ENCODE results near the gene NAPG.
"Not testable (repeated sequence)": the region's sequence is repeated elsewhere in the genome, so short reads cannot be mapped to it uniquely, and the experiment has no call there.

Gene NAPG

DNA sequence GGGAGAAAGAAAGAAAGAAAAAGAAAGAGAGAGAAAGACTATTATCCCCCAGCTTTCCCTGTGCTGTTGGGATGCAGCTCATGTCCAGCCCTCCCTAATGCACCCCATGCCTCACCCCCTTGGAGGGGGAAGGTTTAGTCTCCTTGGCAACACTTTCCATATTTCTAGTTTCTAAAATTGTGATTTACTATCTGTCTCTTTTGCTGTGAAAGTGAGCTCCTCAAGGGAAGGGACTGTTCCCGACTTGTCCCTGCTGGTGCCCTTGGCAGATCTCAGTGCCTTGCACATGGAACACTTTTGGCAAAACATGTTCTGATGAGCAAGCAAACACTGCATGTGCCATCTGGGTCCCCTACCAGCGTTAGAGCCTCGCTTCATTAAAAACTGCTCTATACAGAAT, 11.7 kb upstream of the NAPG start:
- no peak for DNase-seq (ENCODE audit: low spot score)

DNA sequence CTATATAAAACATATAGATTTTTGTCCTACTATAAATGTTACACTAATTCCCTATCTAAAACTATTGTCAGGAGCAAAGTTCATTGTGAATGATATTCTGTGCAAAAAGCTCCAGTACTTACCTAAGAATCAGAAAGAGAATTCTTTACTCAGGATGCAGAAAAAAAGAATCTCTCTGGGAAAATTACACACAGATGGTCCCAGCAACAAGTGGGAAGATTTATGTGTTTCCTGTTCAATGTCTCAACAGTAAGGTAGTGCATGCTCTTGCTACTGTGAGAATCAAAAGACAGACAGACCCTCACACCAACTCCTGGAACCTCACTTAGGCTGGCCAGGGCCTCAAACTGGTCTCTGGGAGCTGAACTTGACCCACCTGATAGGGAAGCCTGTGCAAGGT, 11.2 kb upstream of the NAPG start:
- no peak for DNase-seq (ENCODE audit: low spot score)

DNA sequence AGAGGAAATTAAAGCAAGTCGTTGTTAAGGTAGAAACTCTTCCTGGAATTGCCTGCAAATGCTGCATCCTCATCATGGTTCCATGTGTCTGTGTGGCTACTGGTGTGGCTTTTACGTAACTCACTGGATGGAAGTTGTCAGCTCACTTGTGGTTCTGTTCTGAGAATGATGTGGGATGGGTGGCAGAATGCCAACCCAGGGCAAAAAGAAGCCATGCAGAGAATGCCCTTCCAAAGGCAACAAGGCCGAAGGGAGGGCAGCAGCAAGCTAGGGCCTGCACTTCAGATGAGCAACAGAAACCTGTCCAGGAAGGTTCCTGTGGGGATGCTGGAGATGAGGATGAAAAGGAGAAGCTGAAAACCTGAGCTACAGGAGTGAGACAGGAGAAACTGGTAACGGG, 10.4 kb upstream of the NAPG start:
- DNase-seq (ENCODE audit: low spot score), result no peak

DNA sequence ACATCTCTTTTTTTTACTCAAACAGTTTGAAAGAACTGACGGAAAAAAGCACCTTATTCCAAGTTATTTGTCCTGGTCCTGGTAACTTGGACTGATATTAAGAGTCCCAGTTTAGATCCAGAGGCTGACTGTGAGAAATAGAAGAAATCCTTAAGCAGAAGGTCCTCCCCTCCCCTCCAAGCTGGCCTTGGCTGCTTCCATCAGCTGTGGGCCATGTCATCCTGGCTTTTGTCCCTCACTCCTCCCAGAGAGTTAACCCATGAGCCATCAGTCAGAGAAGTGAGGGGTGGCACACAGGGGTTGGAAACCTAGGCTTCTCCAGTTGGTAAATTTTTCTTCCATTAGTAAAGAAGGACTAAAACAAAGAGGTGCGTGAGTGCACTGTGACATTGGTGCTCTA, 9.7 kb upstream of the NAPG start:
- no peak for DNase-seq (ENCODE audit: low spot score)

DNA sequence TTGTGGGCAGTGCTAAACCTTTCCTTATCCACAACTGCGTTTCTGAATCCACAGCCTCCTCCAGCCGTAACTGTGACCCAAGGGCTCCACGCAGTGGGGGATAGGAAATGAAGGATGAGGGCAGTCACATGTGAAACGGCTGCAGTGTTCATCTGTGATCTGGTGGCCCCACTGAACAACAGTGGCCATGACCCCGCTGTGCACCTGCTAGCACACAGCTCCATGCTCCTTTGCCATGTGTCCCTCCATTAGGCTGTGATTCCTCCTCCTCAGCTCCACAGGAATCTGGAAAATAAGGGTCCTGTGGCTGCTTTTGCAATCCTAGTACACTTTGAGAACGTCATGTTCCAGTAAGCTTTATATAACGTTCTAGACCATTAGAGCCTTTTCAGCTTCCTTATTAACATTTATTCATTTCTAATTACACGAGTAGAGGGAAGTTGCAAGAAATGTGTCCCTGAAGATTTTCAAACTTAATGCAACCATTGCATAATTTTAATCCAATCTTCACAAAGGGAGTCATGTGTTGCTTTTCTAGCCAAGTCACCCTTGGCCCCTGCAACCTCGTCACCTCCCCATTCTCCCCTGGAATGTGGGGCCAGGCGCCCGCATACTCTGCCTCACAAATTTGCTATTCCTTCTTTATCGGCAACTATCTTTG, 7.1 kb upstream of the NAPG start:
- DNase-seq (ENCODE audit: low spot score), result no peak

DNA sequence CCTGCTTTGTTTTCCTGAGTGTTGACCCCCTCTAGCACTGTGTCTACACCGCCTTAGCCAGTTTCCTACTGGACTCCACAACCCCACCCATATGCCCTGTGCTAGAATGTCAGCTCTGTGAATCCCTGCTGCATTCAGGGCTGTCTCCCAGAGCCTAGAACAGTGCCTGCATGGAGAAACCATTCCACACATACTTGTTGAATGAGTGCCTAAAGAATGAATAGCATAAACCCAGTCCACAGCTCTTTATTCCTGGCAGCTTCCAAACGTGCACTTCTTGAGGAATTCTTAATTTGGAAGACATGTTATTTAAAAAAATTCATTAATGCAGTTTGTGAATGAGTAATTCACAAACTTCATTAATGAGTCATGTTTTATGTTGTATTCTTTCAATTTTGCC, 6.5 kb upstream of the NAPG start:
- no peak for DNase-seq (ENCODE audit: low spot score)

DNA sequence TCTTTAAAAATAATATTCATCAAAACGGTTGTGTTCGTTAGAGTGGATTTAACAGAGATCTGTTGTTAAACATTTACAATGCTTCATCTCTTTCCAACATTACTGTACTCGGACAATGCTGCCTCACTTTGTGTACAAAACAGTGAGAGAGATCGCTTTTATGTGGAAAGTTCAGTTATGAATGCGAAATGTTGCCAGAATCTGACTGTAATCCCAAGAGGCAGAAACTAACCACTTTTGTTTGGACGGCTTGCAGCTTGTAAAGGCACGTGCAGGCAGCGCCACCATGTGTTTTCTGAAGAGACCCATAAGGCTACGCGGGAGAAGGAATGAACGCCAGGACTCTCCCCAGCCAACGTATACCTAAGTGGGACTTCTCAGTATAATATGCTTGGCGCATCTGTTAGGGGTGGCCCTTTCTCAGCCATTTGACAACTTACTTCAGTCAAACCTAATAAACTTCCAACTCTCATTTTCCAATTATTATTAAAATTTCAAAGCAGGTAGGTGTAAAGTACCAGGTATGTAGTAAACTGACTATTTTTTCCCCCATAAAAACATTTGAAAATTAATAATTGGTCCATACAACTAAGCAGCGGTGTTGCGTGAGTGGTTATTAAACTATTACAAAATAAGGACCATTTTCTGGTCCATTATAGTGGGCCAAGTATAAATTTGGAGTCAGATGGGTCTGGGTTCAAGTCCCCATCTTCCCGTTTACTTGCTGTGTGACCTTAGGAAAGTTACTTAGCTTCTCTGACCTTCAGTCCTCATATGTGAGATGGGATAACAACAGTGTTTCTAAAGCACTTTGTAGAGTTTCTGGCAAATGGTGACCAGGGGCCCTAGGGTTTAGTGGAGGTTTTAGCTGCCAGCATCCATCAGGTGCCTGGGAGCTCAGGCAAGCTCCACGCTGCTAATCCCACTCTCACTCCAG, 5.6 kb upstream of the NAPG start:
- peak; percentile 49 for DNase-seq (ENCODE audit: low spot score)

DNA sequence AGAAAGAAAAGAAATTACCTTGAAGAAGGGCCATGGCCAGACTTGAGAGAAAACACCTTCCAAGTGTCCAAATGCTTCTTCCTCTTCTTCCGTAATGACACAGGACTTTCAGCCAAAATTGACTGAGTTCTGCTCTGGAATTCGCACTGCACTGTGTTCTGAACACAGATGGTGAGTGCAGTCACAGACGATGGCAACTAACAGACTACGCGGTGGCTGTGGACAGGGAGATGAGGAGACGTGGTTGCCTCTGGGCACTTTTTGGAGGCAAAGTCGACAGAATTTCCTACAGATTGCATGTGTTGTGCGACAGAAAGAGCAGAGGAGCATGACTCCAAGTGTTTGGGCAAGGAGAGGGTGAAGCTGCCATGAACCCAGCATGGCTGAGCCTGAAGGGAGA, 4.3 kb upstream of the NAPG start:
- no peak for DNase-seq (ENCODE audit: low spot score)

DNA sequence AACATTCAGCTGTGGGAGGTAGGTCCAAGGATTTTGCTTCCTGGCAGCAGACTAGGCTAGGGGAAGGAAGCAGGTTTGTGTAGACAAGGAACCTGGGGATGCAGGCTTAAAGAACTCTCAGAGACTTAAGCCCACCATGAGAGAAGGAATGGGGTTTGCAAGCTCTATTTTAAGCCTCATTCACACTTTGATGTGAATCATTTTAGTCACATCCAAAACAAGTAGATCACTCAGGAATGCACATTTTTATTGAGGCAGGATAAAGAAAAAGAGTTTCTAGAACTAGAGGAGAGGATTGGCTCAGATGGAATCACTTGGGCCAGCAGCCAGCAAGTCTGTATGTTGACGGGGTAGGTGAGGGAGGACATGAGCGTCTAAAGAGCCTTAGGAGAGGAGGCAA, 3.3 kb upstream of the NAPG start:
- no peak for DNase-seq (ENCODE audit: low spot score)

DNA sequence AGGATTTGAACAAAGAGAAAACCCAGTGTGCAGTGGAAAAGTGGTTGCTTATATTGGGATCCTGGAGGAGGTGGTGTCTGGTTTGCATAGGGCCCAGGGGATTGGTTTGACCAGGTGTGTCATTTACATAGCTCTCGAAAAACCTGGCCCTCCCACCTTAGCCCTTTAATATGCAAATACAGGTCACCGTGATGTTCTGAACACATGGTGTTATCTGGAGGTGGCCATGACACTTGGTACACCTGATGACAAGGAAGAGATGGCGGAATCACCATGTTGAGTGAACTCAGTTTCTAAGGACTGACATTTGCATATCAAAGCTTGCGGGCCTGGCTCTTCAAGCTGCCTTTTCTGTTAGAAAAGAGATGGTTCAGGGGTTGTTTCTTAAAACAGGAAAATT, 2.3 kb upstream of the NAPG start:
- no peak for DNase-seq (ENCODE audit: low spot score)

DNA sequence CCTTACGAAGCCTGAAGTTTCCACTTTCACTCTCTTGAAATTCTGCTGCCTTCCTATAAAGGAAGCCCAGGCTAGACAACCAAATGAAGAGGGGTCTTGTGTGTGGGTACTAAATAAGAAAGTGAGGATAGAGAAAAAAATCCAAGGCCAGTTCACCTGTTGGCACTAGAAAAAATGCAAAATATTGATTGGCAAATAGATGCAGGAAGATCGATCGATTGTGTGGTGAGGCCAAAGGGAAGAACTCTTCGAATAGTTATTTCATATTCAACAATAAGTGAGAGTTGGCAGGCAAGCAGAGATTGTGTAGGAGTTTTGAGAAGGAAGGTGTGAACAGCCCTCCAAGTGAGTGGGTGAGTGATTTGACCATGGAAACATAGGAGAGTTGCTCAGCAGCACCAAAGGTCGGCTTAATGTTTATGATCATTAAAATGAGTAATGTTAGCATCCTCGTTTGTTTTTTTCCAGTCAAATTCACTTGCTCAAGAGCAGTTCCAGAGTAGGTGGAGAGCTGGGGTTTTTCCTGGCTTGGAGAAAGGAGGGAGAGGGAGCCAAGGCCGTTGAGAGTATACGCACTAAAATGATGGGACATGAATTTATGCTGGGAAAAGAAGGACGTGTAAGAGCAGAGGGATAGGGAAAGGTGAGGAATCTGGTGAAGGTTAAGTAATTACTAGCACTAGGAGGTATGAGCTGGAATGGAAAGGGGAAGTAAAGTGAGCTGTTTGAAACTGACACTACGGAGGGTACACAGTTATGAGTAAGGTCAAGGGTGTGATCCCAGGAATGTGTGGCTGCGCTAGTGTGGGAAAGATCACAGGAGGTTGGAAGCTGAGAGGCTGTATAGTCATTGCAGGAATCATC, 1.1 kb upstream of the NAPG start:
- DNase-seq (ENCODE audit: low spot score), result no peak

DNA sequence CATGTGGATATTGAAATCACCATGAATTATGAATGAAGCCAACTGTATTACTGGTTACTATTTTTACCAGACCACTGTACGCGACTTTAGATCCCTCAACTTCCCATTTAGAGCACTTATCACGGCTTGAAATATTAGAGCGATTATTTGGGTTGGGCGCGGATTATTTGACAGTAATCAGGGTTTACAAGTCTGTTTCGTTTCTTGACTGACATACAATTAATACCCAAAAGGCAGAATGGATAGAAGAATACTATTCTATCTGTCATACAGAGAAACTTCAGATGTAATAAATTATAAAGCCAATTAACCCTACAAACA, 496 bp upstream of the NAPG start:
- no peak for DNase-seq (ENCODE audit: low spot score)

DNA sequence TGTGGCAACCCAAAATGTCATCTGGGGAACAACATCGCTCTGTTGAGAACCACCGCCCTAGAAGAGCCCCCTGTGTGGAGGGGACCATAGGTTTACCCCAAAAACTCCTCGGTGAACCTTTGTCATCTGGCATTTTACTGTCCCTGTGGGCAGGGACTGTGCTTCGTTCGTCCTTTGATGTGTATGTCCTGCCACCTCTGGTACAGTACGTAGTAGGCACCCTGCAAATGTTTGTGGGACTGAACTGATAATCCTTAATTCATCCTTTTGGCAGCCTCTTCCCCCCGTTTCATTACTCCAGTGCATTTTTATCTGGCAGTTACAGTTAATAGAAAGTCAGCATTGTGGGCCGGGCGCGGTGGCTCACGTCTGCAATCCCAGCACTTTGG, 728 bp downstream of the NAPG start:
- no peak for DNase-seq (ENCODE audit: low spot score)

DNA sequence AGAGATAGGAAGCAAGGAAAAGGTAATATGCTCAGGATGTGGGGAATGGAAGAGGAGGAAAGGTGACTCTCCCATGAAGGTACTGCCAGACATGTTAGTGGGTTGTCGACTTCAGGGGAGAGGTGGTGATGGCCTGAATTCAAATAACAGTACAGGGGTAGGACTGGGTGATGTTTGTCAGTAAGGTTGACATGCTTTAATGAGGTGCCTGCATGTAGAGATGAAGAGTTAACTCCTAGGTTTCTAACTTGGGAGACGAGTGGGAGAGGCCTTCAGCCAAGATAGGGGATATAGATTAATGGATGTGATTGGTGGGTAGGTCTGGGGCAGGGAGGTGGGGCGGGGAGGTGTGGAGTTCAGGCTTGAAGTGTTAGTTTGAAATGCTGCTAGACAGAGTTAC, 2.6 kb downstream of the NAPG start:
- DNase-seq (ENCODE audit: low spot score), result no peak

DNA sequence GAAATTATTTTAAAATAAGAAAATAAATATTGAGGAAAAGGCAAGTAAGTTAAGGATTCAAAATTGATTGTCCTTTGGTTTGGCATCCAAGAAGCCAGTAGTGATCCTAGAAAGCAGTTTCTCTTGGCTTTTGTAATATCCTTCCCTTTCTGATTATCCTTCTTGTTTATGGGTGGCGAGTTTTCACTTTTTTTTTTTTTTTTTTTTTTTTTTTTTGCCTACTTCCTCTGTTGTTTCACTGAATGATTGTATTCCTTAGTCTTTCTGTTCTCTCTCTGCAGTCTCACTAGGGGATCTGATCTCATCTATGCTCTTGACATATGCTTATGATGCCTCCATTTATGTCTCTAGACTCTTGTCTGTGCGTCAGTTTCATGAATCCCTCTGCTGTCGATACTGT, 4.2 kb downstream of the NAPG start:
- no peak for DNase-seq (ENCODE audit: low spot score)

DNA sequence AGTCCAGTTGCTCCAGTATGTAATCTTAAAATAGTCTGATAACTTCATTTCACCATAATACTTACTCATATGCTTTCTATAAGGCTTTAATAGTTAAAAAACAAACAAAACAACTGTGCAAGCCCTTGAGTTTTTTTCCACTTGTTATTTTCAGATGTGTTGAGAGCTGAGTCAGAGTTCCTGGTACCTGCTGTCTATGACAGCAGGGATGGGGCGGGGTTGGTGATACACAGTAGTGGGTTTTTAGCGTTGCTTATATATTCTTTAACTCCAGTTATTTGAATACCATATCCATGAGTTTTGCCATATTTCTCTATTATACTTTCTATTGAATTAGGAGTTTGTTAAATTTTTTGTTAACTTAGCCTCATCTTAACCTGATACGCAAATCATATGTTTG, 5.0 kb downstream of the NAPG start:
- DNase-seq (ENCODE audit: low spot score), result no peak

DNA sequence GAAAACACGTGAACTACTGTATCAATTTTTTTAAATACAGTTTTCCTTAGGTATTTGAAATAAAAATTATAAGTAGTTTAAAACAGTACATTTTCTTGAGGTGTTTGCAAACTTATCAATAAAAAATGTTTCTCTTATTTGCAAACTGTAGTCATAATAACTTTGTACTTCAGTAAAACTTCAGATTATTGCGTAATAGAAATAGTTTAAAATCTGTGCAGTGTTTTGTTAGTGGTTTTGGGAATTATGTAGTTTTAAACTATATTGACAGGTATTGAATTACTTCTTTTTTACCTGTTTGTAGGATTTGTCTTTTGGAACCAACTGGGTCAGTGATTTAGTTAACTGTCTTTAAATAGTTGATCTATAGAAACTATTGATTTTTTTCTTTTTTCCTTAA, 7.3 kb downstream of the NAPG start:
- DNase-seq (ENCODE audit: low spot score), result no peak

DNA sequence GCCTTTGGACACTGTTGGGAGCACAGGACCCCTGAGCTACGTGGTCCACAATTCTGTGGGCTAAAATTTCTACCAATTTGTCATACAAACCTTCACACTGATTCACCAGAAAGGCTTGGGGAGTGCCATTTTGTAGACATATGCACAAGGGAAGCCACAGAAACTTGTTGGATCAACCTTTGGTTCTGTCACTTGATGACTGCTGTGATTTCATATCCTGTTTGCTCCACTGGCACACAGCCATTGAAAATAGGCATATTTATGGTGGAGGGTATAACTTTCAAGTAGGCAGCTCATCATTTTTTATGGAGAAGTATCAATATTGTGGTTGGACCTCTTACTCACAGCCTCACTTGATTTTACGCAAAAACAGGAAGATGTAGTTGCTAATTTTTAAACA, 10.5 kb downstream of the NAPG start:
- DNase-seq (ENCODE audit: low spot score), result no peak

DNA sequence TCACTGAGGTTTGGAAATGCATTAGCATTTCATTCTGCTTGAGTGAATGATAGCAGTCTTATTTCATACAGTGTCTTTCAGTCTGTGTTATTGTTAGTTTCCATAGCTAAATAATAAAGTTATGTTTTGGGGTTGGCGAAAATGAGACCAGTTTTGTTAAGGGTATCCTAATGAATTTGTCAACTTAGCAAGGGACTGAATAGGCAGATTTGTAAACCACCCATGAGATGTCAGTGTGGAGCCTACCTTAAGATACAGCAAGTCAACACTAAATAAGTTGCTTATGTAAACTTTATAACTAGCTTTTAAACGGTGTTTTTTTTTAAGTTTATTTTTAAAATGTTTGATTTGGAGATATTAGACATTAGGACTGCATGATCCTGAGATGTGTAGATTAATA, 11.9 kb downstream of the NAPG start:
- no peak for DNase-seq (ENCODE audit: low spot score)

DNA sequence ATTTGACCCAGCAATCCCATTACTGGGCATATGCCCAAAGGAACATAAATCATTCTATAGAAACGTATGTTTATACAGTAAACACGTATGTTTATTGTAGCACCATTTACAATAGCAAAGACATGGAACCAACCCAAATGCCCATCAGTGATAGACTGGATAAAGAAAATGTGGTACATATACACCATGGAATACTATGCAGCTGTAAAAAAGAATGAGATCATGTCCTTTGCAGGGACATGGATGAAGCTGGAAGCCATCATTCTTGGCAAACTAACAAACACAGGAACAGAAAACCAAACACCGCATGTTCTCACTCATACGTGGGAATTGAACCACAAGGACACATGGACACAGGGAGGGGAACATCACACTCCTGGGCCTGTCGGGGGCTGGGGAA, 13.3 kb downstream of the NAPG start:
- DNase-seq (ENCODE audit: low spot score), result not testable (repeated sequence)

DNA sequence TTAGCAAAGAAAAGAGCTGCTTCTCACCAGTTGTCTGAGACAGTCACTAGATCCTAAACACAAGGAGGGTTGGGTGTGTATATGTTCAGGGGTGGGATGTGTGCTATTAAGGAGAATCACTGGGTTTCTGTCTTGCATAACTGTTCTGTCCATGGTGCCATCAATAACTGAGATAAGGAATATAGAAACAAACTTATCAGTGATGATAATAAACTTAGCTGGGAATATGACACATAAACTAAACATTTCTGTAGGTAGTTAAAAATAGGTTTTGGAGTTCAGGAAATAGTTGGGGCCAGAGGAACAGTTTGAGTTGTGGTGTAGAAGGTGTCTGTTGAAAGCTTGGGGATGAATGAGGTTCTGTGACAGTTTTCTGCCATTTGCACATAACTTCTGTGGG, 17.4 kb downstream of the NAPG start:
- no peak for DNase-seq (ENCODE audit: low spot score)

DNA sequence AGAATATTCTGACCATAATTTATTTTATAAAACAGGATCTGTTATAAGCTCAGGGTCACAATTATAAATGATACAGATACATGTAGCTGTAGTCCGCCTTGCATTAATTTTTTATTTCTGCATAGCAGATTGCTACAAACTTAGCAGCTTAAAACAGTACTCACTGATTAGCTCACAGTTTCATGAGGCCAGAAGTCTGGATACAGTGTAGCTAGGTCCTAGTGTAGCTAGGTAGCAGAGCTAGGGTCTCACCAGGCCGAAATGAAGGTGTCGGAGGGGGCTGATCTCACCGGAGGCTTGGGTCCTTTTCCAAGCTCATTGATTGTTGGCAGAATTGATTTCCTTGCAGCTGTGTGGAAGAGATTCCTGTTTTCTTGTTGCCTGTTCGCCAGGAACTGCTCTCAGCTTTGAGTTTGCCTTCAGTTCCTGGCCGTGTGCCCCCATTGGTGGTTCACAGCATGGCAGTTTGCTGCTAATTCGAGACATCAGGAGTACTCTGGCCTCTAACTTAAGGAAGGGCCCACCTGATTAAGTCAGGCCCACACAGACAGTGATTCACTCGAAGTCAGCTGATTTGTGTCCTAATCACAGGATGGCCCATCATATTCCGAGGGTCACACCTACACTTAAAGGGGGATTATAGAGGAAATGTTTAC, 18.4 kb downstream of the NAPG start:
- no peak for DNase-seq (ENCODE audit: low spot score)
